Panc1 (cell line): ENCODE data around the gene IQCN. TPM values are rescaled to one million over a fixed set of nuclear protein-coding genes. Genes with fewer than 3 reads are reported as not detected.

Source experiments
- ATAC-seq: fragments of 200-7000 bp; cut with Tn5 transposase; 2 replicates; pipeline ENCODE4 v1.9.1; 2020; ENCODE audit warnings: mild to moderate bottlenecking, moderate library complexity
- BruUV-seq: library from RNA; stranded (reverse); fragments of 400-500 nt; replicated peaks from 2 replicates; lab custom pipeline; 2021; lab: Mats Ljungman, UMichigan
- CTCF ChIA-PET: fragments of 300-600 bp; sonication (Branson Sonifier 250); formaldehyde crosslinking; loops from one replicate; lab custom pipeline; 2022; ENCODE audit warnings: antibody characterized with exemption; lab: Charles Lee
- POLR2A ChIA-PET: fragments of 300-600 bp; sonication (Branson Sonifier 250); formaldehyde crosslinking; loops from one replicate; lab custom pipeline; 2022; ENCODE audit warnings: antibody characterized with exemption; lab: Charles Lee
- DNase-seq: peaks from one replicate; pipeline ENCODE4 v3.0.0-alpha.2; 2010; ENCODE audit warnings: low read depth, low spot score
- H3K27ac ChIP-seq: 2 replicates; pipeline ENCODE4 v1.5.1; 2011; ENCODE audit warnings: mild to moderate bottlenecking, low read length, inconsistent platforms
- H3K27me3 ChIP-seq: fragments of 200-500 bp; sonication (Bioruptor generic); 2 replicates; pipeline ENCODE4 v1.6.0; 2014; ENCODE audit warnings: low read length, inconsistent platforms; ENCODE audit not compliant: control insufficient read depth, insufficient read depth
- H3K36me3 ChIP-seq: fragments of 200-500 bp; sonication (Bioruptor generic); 2 replicates; pipeline ENCODE4 v1.5.1; 2014; ENCODE audit warnings: inconsistent platforms, mild to moderate bottlenecking, low read length, moderate library complexity; ENCODE audit not compliant: control insufficient read depth, insufficient read depth
- H3K4me1 ChIP-seq: 2 replicates; pipeline ENCODE4 v1.5.1; 2011; ENCODE audit warnings: inconsistent platforms, mild to moderate bottlenecking, low read length, moderate library complexity; ENCODE audit not compliant: control insufficient read depth, insufficient read depth
- H3K4me3 ChIP-seq, 2 experiments: 2 replicates each; pipeline ENCODE4 v1.5.1; 2011 to 2012; ENCODE audit warnings: low read depth in 2 of 2, low read length in 2 of 2, mild to moderate bottlenecking in 2 of 2, inconsistent platforms in 1 of 2, moderate library complexity in 1 of 2
- H3K9me3 ChIP-seq: fragments of 200-500 bp; sonication (Bioruptor generic); 2 replicates; pipeline ENCODE4 v1.5.1; 2014; ENCODE audit warnings: low read depth, mild to moderate bottlenecking, inconsistent platforms, low read length, moderate library complexity; ENCODE audit not compliant: control insufficient read depth, insufficient read depth
- POLR2AphosphoS5 ChIP-seq: IDR thresholded peaks from 2 replicates; pipeline ENCODE4 v1.6.1; 2012; ENCODE audit warnings: mild to moderate bottlenecking, low read depth, low read length, moderate library complexity
- SIN3A ChIP-seq: IDR thresholded peaks from 2 replicates; pipeline ENCODE4 v1.6.1; 2012; ENCODE audit warnings: low read depth, mild to moderate bottlenecking, low read length, moderate library complexity, borderline replicate concordance; ENCODE audit not compliant: insufficient read depth
- TCF7L2 ChIP-seq: IDR thresholded peaks from 2 replicates; pipeline ENCODE4 v1.6.1; 2011; ENCODE audit warnings: mild to moderate bottlenecking, low read depth, low read length, inconsistent platforms
- in situ Hi-C: cut with HindIII; loops from 2 replicates; pipeline ENCODE4 v1.10.0; 2016; ENCODE audit warnings: low sequenced_read_pairs, low pct_unique_long_range_greater_than_20kb
- intact Hi-C: fragments of 100-400 bp; cut with micrococcal nuclease; formaldehyde crosslinking; loops from one replicate; pipeline ENCODE4 v1.10.0; 2022; ENCODE audit not compliant: unreplicated experiment
- total RNA-seq: library from RNA; stranded (reverse); gene quantifications from one replicate; pipeline ENCODE4 v1.2.1, GENCODE V29; 2021; ENCODE audit not compliant: unreplicated experiment
- TF ChIP-seq, protein P1 (sequence below), 2 experiments: IDR thresholded peaks; 2 replicates each; pipeline ENCODE4 v1.6.1; 2011 to 2012; ENCODE audit warnings: low read depth in 2 of 2, control low read depth in 1 of 2, low read length in 1 of 2, mild to moderate bottlenecking in 1 of 2, moderate library complexity in 1 of 2; ENCODE audit not compliant: insufficient read depth in 1 of 2
- TF ChIP-seq, protein P2 (sequence below): fragments of 450-650 bp; IDR thresholded peaks from 2 replicates; pipeline ENCODE4 v1.5.1; 2017; ENCODE audit warnings: mild to moderate bottlenecking

Gene IQCN
- total RNA-seq, 1 experiment from 2014 or later, result 2.5 TPM

DNA sequence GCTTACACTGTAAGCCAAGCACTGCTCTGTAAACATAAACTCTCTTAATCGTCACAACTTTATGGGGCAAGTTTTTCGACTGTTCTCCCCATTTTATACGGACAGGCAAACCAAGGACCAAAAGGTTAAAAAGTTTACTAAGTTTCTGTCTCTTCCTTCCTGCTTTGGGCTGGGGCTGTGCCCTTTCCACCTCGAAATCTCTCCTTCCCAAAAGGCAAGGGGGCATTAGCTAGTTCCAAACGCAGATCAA is 4.9 kb upstream of the IQCN start:
- DNase-seq (no peak), ATAC-seq (no peak)
- no TSS peak for BruUV-seq
- intact Hi-C loops, result loop anchor here (2.0 kb wide), 1 partner anchor 42 kb away; no protein-coding TSS in a partner anchor
- Histone ChIP-seq H3K9me3 (no peaks in the 10 kb centered on the region), H3K4me1 (peaks cover 40% of the 10 kb centered on the region), H3K36me3 (no peaks in the 10 kb centered on the region; the same call in 1 of the 2 replicates), H3K4me3 (peak overlapping the region; percentile 74 to 91), H3K27me3 (no peaks in the 10 kb centered on the region), H3K27ac (peak overlapping the region; percentile 88)
- in situ Hi-C loops, result no loop called here
- CTCF ChIA-PET, result interaction anchor here (0.7 to 1.4 kb wide), 3 partner anchors 44 to 322 kb away, joined by 3 to 11 read pairs (median 9); partner anchors contain the start of gene LSM4
- TF ChIP-seq, protein P1, sequence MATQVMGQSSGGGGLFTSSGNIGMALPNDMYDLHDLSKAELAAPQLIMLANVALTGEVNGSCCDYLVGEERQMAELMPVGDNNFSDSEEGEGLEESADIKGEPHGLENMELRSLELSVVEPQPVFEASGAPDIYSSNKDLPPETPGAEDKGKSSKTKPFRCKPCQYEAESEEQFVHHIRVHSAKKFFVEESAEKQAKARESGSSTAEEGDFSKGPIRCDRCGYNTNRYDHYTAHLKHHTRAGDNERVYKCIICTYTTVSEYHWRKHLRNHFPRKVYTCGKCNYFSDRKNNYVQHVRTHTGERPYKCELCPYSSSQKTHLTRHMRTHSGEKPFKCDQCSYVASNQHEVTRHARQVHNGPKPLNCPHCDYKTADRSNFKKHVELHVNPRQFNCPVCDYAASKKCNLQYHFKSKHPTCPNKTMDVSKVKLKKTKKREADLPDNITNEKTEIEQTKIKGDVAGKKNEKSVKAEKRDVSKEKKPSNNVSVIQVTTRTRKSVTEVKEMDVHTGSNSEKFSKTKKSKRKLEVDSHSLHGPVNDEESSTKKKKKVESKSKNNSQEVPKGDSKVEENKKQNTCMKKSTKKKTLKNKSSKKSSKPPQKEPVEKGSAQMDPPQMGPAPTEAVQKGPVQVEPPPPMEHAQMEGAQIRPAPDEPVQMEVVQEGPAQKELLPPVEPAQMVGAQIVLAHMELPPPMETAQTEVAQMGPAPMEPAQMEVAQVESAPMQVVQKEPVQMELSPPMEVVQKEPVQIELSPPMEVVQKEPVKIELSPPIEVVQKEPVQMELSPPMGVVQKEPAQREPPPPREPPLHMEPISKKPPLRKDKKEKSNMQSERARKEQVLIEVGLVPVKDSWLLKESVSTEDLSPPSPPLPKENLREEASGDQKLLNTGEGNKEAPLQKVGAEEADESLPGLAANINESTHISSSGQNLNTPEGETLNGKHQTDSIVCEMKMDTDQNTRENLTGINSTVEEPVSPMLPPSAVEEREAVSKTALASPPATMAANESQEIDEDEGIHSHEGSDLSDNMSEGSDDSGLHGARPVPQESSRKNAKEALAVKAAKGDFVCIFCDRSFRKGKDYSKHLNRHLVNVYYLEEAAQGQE (IDR thresholded peaks at IDR 0.05; ENCODE audit: insufficient read depth in 1 of 2, low read depth in 2 of 2, low read length in 1 of 2), result no peak
- TF ChIP-seq, protein P2, sequence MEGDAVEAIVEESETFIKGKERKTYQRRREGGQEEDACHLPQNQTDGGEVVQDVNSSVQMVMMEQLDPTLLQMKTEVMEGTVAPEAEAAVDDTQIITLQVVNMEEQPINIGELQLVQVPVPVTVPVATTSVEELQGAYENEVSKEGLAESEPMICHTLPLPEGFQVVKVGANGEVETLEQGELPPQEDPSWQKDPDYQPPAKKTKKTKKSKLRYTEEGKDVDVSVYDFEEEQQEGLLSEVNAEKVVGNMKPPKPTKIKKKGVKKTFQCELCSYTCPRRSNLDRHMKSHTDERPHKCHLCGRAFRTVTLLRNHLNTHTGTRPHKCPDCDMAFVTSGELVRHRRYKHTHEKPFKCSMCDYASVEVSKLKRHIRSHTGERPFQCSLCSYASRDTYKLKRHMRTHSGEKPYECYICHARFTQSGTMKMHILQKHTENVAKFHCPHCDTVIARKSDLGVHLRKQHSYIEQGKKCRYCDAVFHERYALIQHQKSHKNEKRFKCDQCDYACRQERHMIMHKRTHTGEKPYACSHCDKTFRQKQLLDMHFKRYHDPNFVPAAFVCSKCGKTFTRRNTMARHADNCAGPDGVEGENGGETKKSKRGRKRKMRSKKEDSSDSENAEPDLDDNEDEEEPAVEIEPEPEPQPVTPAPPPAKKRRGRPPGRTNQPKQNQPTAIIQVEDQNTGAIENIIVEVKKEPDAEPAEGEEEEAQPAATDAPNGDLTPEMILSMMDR, result no peak
- TF ChIP-seq SIN3A, result no peak
- no peak for TF ChIP-seq POLR2AphosphoS5
- no peak for TF ChIP-seq TCF7L2
- POLR2A ChIA-PET, result interaction anchor here (0.6 to 1.2 kb wide), 4 partner anchors 23 to 142 kb away, joined by 3 to 13 read pairs (median 8); no protein-coding TSS in a partner anchor

DNA sequence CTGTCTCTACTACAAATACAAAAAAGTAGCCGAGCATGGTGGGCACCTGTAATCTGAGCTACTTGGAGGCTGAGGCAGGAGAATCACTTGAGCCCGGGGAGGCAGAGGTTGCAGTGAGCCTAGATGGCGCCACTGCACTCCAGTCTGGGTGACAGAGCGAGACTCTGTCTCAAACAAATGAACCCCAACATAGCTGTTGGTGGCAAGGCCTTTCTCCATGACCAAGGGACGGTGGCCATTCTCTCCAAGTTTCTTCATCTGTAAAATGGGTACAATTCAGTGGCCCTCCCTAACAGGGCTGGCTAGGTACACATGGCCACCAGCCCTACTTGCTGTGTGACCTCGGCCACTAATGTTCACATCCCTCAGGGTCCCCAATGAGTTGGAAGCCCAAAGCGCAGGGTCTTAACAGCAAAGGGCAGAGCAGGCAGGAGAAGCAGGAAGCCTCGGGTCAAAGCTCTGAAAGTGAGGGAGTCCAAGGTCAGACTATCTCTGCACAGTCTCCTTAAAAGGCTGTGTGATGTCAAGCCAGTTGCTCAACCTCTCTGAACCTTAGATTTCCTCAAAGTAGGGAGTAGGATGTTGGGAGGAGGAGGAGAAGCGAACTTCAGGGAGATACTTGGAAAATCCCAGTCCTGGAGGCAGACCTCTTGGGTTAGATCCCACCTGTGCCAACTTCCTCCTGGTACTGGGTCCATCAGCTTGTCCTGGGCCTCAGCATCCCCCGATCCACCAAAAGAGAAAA is 4.4 kb upstream of the IQCN start:
- ATAC-seq, result no peak
- Histone ChIP-seq H3K27me3 (no peaks in the 10 kb centered on the region), H3K4me1 (peaks cover 43% of the 10 kb centered on the region), H3K27ac (peak overlapping the region; percentile 88), H3K4me3 (peak overlapping the region; percentile 74 to 91), H3K9me3 (no peaks in the 10 kb centered on the region), H3K36me3 (no peaks in the 10 kb centered on the region; the same call in 1 of the 2 replicates)
- intact Hi-C loops, result loop anchor here (2.0 kb wide), 1 partner anchor 42 kb away; no protein-coding TSS in a partner anchor
- POLR2A ChIA-PET, result interaction anchor here (0.5 to 1.2 kb wide), 4 partner anchors 10 to 84 kb away, joined by 3 to 9 read pairs (median 6); no protein-coding TSS in a partner anchor
- no peak for TF ChIP-seq TCF7L2
- no peak for TF ChIP-seq SIN3A
- TF ChIP-seq POLR2AphosphoS5, result 0 out of 2 replicates have a peak, but pooled peaks have one; percentile 19
- TF ChIP-seq, protein P1 (IDR thresholded peaks at IDR 0.05; ENCODE audit: insufficient read depth in 1 of 2, low read depth in 2 of 2, low read length in 1 of 2), result no peak
- TF ChIP-seq, protein P2, result peak; percentile 35; the same call in 1 of the 2 replicates
- CTCF ChIA-PET, result interaction anchor here (1.1 to 1.4 kb wide), 2 partner anchors 44 to 50 kb away, joined by 9 to 11 read pairs; partner anchors contain the start of gene LSM4
- DNase-seq, result no peak
- BruUV-seq, result no TSS peak
- in situ Hi-C loops, result no loop called here
